RWPE2 (cell line): ENCODE data around the gene PBX1.

Experiments used
- ATAC-seq: fragments of 200-7000 bp; cut with Tn5 transposase; 3 replicates; pipeline ENCODE4 v1.9.1; 2021; ENCODE audit warnings: low read depth
- DNase-seq: peaks from one replicate; pipeline ENCODE4 v3.0.0-alpha.2; 2020; ENCODE audit warnings: low spot score
- H3K27ac ChIP-seq: fragments of 450-650 bp; 2 replicates; pipeline ENCODE4 v1.5.1; 2017; ENCODE audit warnings: mild to moderate bottlenecking; ENCODE audit not compliant: poor library complexity, severe bottlenecking
- H3K27me3 ChIP-seq: fragments of 250-450 bp; sonication (Bioruptor Pico); 2 replicates; pipeline ENCODE4 v1.5.1; 2021; ENCODE audit warnings: mild to moderate bottlenecking, moderate library complexity; ENCODE audit not compliant: insufficient read depth, poor library complexity, severe bottlenecking
- H3K36me3 ChIP-seq: fragments of 250-450 bp; sonication (Bioruptor Pico); 2 replicates; pipeline ENCODE4 v1.5.1; 2020; ENCODE audit warnings: low read depth, mild to moderate bottlenecking, moderate library complexity
- H3K4me1 ChIP-seq: fragments of 250-450 bp; sonication (Bioruptor Pico); 2 replicates; pipeline ENCODE4 v1.5.1; 2021; ENCODE audit warnings: mild to moderate bottlenecking, moderate library complexity; ENCODE audit not compliant: insufficient read depth, poor library complexity, severe bottlenecking
- H3K4me3 ChIP-seq: fragments of 250-450 bp; sonication (Bioruptor Pico); 2 replicates; pipeline ENCODE4 v1.5.1; 2021; ENCODE audit warnings: mild to moderate bottlenecking, moderate library complexity; ENCODE audit not compliant: severe bottlenecking
- H3K9me3 ChIP-seq: fragments of 250-450 bp; sonication (Bioruptor Pico); 2 replicates; pipeline ENCODE4 v1.5.1; 2021; ENCODE audit warnings: mild to moderate bottlenecking, moderate library complexity; ENCODE audit not compliant: severe bottlenecking
- CTCF ChIP-seq: fragments of 450-650 bp; IDR thresholded peaks from one replicate; pipeline ENCODE4 v1.5.1; 2017; ENCODE audit warnings: mild to moderate bottlenecking, moderate library complexity; ENCODE audit not compliant: poor library complexity, severe bottlenecking

Gene PBX1

GRCh38 chr1:164805399-164805798, 246.4 kb downstream of the PBX1 start:
- no peak for TF ChIP-seq CTCF
- Histone ChIP-seq H3K9me3 (no peaks in the 10 kb centered on the region), H3K27ac (no peak overlapping the region), H3K27me3 (no peaks in the 10 kb centered on the region), H3K4me3 (no peak overlapping the region), H3K36me3 (no peaks in the 10 kb centered on the region), H3K4me1 (no peaks in the 10 kb centered on the region)
- ATAC-seq: no peak
- no peak for DNase-seq

GRCh38 chr1:164806531-164806930, 247.5 kb downstream of the PBX1 start:
- Histone ChIP-seq H3K9me3 (no peaks in the 10 kb centered on the region), H3K27ac (no peak overlapping the region), H3K4me3 (no peak overlapping the region), H3K36me3 (no peaks in the 10 kb centered on the region), H3K27me3 (no peaks in the 10 kb centered on the region), H3K4me1 (no peaks in the 10 kb centered on the region)
- ATAC-seq: no peak
- DNase-seq: no peak
- TF ChIP-seq CTCF: no peak

- Histone ChIP-seq H3K4me3 (no peak overlapping the region), H3K27ac (no peak overlapping the region), H3K36me3 (no peaks in the 10 kb centered on the region), H3K27me3 (no peaks in the 10 kb centered on the region), H3K9me3 (no peaks in the 10 kb centered on the region), H3K4me1 (no peaks in the 10 kb centered on the region)
- no peak for TF ChIP-seq CTCF
- ATAC-seq (no peak), DNase-seq (no peak)
Measured at GRCh38 chr1:164813776-164814175, 254.8 kb downstream of the PBX1 start.

GRCh38 chr1:164821648-164822047, 262.7 kb downstream of the PBX1 start:
- DNase-seq: no peak
- Histone ChIP-seq H3K36me3 (no peaks in the 10 kb centered on the region), H3K27me3 (no peaks in the 10 kb centered on the region), H3K27ac (no peak overlapping the region), H3K9me3 (no peaks in the 10 kb centered on the region), H3K4me3 (no peak overlapping the region), H3K4me1 (no peaks in the 10 kb centered on the region)
- ATAC-seq: no peak
- no peak for TF ChIP-seq CTCF

- H3K27me3 ChIP-seq: no peaks in the 10 kb centered on the region
- H3K4me3 ChIP-seq: no peak overlapping the region
- DNase-seq (no peak), ATAC-seq (no peak)
- no peak overlapping the region for H3K27ac ChIP-seq
- H3K36me3 ChIP-seq: no peaks in the 10 kb centered on the region
- no peaks in the 10 kb centered on the region for H3K9me3 ChIP-seq
- H3K4me1 ChIP-seq: no peaks in the 10 kb centered on the region
- TF ChIP-seq CTCF: no peak
Measured at GRCh38 chr1:164823486-164824279, 264.7 kb downstream of the PBX1 start.
